ENCODE results near the gene CAPN7. TPM values are rescaled to one million over a fixed set of nuclear protein-coding genes. Genes with fewer than 3 reads are reported as not detected.

CAPN7 gene
- total RNA-seq, 1 donor from 2014 or later: 45.7 TPM

- no peak for FAIRE-seq
- DNase-seq (ENCODE audit: low spot score in 2 of 2): no peak
Observed at GRCh38 chr3:15271785-15272381, 65.8 kb downstream of the CAPN7 start.

DNA sequence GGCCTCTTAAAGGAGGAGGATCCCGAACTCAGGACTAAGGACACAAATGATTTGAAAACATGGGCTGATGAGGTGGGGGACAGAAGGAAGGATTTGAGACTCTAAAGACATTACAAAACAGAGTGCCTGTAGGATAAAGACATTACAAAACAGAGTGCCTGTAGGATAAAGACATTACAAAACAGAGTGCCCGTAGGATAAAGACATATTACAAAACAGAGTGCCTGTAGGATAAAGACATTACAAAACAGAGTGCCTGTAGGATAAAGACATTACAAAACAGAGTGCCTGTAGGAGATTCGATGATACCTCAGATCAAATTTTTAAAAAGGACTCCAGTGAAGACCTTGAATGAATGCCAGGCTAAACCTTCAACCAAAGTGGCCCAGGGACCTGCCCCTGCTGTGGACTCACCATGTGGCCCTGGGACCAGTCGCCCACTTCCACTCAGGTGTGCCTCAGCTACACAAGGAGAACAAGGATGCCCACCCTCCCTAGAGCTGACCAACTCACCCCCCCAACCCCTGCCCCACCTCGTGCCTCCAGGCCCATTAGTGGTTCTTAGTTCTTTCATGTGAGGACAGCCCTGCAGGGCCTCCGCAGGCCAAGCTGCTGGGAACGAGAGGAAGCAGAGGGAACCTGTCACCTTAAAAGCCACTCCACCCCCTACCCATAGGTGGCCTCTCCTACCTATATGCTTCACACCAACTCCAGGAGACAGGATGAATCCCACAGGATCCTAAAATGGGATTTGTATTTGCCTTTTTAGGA is 66.6 kb downstream of the CAPN7 start:
- FAIRE-seq (no peak), DNase-seq (ENCODE audit: low spot score in 2 of 2) (no peak)

DNA sequence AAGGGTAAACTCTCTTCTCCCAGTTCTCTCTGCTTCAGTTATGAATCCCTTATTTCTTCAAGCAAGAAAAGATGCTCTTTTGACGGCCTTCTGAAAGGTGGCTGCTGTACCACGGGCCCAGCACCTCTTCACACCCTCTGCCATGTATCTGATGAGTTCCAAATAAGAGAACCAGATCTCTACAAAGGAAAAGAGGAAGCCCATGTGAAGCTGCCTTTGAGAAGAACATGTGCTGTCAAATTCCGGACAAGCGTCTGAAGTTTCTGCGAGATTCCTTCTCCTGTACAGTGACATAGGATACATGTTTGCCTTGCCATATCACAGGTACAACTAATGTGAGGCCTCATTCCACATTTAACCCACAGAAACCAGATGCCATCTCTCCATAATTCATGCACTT is 67.2 kb downstream of the CAPN7 start:
- no peak for DNase-seq (ENCODE audit: low spot score in 2 of 2)
- no peak for FAIRE-seq

DNA sequence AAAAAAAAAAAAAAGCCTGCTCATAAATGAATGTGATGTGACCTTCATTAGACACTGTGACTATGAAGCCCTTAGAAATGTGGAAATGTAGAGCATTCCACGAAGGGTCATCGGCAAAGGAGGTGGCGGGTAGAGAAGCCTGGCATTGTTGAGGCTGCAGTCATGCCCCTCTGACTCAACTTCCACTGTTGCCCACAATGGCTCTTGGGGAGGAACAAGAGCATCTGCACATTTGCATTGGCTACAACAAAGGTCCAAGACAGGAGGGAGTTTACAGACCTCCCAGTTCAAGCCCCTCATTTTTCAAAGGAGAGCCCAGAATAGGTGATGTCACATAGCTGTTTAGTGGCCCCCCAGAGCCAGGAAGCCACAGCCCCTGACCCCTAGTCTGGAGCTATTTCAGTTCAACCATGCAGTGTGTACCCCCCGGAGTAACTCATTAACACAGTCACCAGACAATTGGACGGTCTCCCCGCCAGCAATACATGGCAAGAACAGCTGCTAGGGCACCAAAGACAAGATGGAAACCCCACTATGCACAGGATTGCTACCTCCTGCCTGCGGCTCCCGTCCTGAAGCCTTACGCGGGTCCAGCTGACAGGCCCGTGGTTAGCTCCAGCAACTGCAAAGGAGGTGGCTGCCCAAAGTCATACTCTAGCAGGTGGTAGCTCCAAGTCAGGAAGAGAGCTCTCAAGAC is 70.1 kb downstream of the CAPN7 start:
- FAIRE-seq (no peak), DNase-seq (ENCODE audit: low spot score in 2 of 2) (no peak)

- FAIRE-seq (no peak), DNase-seq (ENCODE audit: low spot score in 2 of 2) (no peak)
Observed at GRCh38 chr3:15277861-15278500, 71.9 kb downstream of the CAPN7 start.

DNA sequence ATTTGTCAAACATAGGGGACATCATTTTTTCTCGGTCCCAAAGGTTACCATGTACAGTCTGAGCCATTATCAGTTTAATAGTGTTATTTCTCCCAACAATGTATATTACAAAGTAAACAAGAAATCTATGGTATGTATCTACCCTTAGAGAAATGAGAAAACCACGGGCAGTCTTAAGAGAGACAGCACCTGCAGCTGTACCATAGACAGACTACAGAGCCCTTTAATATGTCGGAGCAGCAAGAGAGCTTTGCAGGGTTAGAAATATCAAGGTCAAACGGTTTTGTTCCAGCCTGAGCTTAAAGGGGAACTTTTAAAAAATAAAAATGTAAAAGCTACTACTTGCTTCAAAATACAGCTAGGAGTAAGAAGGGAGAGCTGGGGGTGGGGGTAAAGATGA is 73.2 kb downstream of the CAPN7 start:
- FAIRE-seq: no peak
- DNase-seq (ENCODE audit: low spot score in 2 of 2): no peak

DNA sequence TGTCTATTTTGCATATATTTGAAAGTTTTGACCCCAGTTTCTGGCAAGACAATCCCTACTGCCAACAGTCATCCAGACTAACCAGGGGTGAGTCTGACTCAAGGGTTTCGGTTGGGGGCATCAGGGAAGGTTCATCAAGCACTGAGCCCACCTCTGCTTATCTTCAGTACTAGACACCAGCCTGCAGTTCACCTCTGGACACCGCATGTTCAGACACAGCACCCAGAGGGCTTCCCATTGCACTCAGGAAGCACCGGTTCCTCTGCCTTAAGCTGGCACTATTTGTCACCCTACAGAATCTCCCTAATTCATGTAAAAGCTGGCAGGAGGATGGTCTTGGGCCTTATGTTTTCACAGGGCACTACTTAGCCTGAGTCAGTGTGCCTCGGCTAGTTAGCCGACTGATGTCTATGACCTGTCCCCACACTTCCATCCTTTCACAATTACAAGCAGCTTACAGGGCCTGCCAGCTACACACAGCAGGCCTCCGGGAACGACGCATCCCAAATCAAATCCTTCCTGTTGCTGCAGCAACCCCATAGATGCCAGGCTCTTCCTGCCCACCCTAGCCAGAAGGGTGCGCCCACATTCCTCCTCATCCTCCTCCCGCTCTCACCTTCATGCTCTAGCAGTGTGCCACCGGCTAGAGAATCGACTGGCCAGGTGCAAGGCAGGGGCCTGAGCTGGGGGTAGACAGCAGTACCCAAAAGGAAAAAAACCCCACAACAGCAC is 73.8 kb downstream of the CAPN7 start:
- no peak for FAIRE-seq
- no peak for DNase-seq (ENCODE audit: low spot score in 2 of 2)

- FAIRE-seq (no peak), DNase-seq (ENCODE audit: low spot score in 2 of 2) (no peak)
Observed at GRCh38 chr3:15280853-15281532, 74.9 kb downstream of the CAPN7 start.

GRCh38 chr3:15281817-15282216 is 75.8 kb downstream of the CAPN7 start:
- FAIRE-seq (no peak), DNase-seq (ENCODE audit: low spot score in 2 of 2) (no peak)

- FAIRE-seq (no peak), DNase-seq (ENCODE audit: low spot score in 2 of 2) (no peak)
Observed at GRCh38 chr3:15283702-15284101, 77.7 kb downstream of the CAPN7 start.

GRCh38 chr3:15284121-15284889 is 78.3 kb downstream of the CAPN7 start:
- DNase-seq (ENCODE audit: low spot score in 2 of 2): no peak

GRCh38 chr3:15286022-15286421 is 80.0 kb downstream of the CAPN7 start:
- DNase-seq (ENCODE audit: low spot score in 2 of 2) (no peak), FAIRE-seq (no peak)

More at GRCh38 chr3:15284121-15284889, 78.3 kb downstream of the CAPN7 start:
- no peak for FAIRE-seq

DNA sequence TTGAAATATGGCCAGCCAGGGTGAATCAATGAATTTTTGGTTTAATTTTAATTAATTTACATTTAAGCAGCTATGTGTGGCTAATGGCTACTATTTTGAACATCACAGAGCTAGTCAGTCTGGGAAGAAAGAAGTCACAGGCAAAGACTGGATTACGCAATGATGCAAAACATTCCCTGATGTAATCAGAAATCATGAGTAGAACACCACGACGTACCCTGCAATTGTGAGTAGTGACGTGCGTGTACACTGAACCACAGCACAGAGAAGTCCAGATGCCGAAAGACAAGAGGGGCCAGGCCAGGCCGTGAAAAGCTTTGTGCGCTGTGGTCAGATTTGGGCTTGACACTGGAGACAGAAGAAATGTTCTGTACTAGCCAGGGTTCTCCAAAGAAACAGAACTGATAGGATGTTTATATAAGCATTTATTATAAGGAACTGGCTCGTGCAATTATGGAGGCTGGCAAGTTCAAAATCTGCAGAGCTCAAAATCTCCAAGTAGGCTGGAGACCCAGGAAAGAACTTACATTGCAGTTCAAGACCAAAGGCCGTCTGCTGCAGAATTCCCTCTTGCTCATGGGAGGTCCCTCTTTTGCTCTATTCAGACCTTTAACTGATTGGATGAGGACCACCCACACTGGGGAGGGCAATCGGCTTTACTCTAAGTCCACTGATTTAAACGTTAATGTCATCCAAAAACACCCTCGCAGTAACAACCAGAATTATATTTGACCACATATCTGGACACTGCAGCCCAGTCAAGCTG is 81.7 kb downstream of the CAPN7 start:
- FAIRE-seq (no peak), DNase-seq (ENCODE audit: low spot score in 2 of 2) (no peak)

DNA sequence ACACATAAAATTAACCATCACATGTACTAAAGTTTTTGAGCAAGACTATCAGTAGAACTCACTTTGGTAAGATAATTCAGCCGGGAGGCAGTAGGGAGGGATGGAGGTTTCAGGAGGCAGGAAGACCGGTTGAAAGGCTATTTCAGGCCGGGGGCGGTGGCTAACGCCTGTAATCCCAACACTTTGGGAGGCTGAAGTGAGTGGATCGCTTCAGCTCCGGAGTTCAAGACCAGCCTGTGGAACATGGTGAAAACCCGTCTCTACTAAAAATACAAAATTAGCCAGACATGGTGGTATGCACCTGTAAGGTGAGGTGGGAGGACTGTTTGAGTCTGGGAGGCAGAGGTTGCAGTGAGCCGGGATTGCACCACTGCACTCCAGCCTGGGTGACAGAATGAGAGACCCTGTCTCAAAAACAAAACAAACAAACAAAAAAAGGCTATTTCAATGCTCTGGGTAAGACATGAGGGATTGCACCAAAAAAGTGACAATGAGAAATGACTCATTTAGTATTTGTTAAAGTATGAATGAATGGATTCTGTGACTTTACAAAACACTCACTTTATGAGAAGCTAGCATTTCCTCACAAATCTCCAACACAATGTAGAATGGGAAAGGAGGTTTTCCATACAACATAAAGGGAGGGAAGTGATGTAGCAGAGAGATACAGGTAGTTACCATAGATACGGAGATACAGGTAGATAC is 82.4 kb downstream of the CAPN7 start:
- no peak for FAIRE-seq
- DNase-seq (ENCODE audit: low spot score in 2 of 2): no peak

GRCh38 chr3:15289661-15290060 is 83.6 kb downstream of the CAPN7 start:
- no peak for FAIRE-seq
- no peak for DNase-seq (ENCODE audit: low spot score in 2 of 2)

GRCh38 chr3:15290736-15291135 is 84.7 kb downstream of the CAPN7 start:
- DNase-seq (ENCODE audit: low spot score in 2 of 2) (no peak), FAIRE-seq (no peak)

GRCh38 chr3:15291589-15292541 is 85.8 kb downstream of the CAPN7 start:
- FAIRE-seq (no peak), DNase-seq (ENCODE audit: low spot score in 2 of 2) (no peak)

Measured in frontal cortex (tissue), 4 donors.